ENCODE results near the gene SGSM2. TPM values are rescaled to one million over a fixed set of nuclear protein-coding genes. Genes with fewer than 3 reads are reported as not detected.

The SGSM2 gene
- total and polyA plus RNA-seq, 2 of the 8 experiments (the other 6 are each of a cell fraction or from before 2014, with no cell fraction given): 44.5 to 77.7 TPM

DNA sequence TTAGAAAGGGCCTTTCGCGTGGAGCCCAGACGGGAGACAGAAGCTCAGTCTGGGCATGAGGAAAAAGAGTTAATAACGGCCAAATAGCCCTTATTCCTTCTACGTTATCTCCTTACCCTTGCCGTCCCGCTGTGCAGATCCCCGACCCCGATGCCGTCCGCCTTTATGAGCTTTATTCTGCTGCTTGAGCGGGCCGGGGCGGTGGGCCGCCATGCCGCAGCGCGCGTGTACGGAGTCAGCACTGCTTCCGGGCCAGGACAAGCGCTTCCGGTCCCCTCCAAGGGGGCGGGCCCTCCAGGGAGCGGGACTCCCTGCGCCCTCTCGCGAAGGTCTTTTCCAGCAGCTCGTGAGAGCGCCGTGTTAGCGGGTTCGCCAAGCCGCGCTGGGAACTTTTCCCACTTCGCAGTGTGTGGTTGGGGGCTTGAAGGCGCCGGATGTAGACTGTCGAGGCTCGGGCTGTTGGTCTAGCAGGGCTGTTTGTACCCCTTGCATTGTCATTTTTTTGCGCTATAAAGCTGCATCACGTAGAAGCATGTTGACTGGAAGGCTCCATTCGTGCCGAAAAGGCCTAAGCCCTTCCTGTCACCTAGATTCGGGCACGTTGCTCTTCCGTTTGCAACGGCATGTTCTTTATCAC lies 968 bp upstream of the SGSM2 start, which contains the start of gene TSR1:
TSS of gene TSR1 (minus strand) at position 243 of the 637 bp plus-strand sequence. CDS start at position 213, 30 bp downstream.
- peak; percentile 67 to 91 for DNase-seq (ENCODE audit: low read depth in 1 of 2, low spot score in 2 of 2)
- peaks cover 5% of the 10 kb centered on the region for H3K79me1 ChIP-seq (ENCODE audit: low read depth, low read length)
- H3K56ac ChIP-seq (replicated peaks; ENCODE audit: insufficient read length, low read depth, low read length): peak within 1 kb of the TSS; percentile 48
- H4K20me1 ChIP-seq (replicated peaks in 1 of 2; ENCODE audit: control insufficient read depth in 1 of 2, insufficient read depth in 2 of 2, low read length in 2 of 2): peaks cover 0 to 4% of the 10 kb centered on the region in 2 experiments
- H2BK12ac ChIP-seq (ENCODE audit: low read depth, low read length): 0 out of 2 replicates have a peak within 1 kb of the TSS, but pooled peaks have one; percentile 69
- peaks cover 33 to 41% (median 37%) of the 10 kb centered on the region in 4 experiments for H3K36me3 ChIP-seq (ENCODE audit: control insufficient read depth in 2 of 4, insufficient read depth in 4 of 4, low read length in 3 of 4)
- 3% methylated on average over 48 of the region's 48 CpGs; no CpG with 5 or more reads in 1 of the 2 experiments for WGBS, 2 experiments (ENCODE audit: extremely low coverage in 1 of 2, insufficient coverage in 1 of 2, insufficient read length in 1 of 2, insufficient replicate concordance in 2 of 2, low coverage in 1 of 2, low lambda C conversion rate in 2 of 2, missing lambda C conversion rate in 1 of 2)
- no peak within 1 kb of the TSS for H2AK5ac ChIP-seq (ENCODE audit: low read depth, low read length)
- peak within 1 kb of the TSS; percentile 85 to 99 for H3K4me2 ChIP-seq (ENCODE audit: insufficient read depth in 1 of 2, low read depth in 2 of 2, low read length in 2 of 2)
- H2BK5ac ChIP-seq (ENCODE audit: low read depth, low read length): peak within 1 kb of the TSS; percentile 84
- H3K27me3 ChIP-seq (replicated peaks in 1 of 4; ENCODE audit: control insufficient read depth in 3 of 4, extremely low read depth in 1 of 4, insufficient read depth in 3 of 4, low read length in 3 of 4): no peaks in the 10 kb centered on the region
- H3K9ac ChIP-seq (replicated peaks in 1 of 4; ENCODE audit: extremely low read depth in 1 of 4, low read depth in 3 of 4, low read length in 3 of 4): peak within 1 kb of the TSS; percentile 77 to 98 (median 88)
- peak within 1 kb of the TSS; percentile 27; the same call in 1 of the 2 replicates for H2AFZ ChIP-seq (ENCODE audit: low read length)
- peak within 1 kb of the TSS; percentile 65 for H3K4ac ChIP-seq (replicated peaks; ENCODE audit: insufficient read length, low read depth, low read length)
- H3K27ac ChIP-seq (ENCODE audit: low read depth, low read length): peak within 1 kb of the TSS; percentile 72
- H3K4me1 ChIP-seq (replicated peaks in 1 of 4; ENCODE audit: control insufficient read depth in 3 of 4, insufficient read depth in 4 of 4, low read length in 3 of 4): peaks cover 3 to 30% (median 13%) of the 10 kb centered on the region in 4 experiments; a peak in 6 of 7 replicates
- peak within 1 kb of the TSS; percentile 82 for H4K5ac ChIP-seq (ENCODE audit: insufficient read length, low read depth, low read length)
- peak within 1 kb of the TSS; percentile 75 for H4K91ac ChIP-seq (replicated peaks; ENCODE audit: insufficient read length, low read length)
- no peak within 1 kb of the TSS for H3K14ac ChIP-seq (ENCODE audit: insufficient read length)
- H2BK20ac ChIP-seq (ENCODE audit: low read length): no peak within 1 kb of the TSS
- H2BK15ac ChIP-seq (ENCODE audit: low read length): 0 out of 2 replicates have a peak within 1 kb of the TSS, but pooled peaks have one; percentile 55
- peaks cover 0 to 51% of the 10 kb centered on the region in 2 experiments; a peak in 2 of 4 replicates for H3K79me2 ChIP-seq (ENCODE audit: control insufficient read depth in 1 of 2, insufficient read depth in 2 of 2, low read length in 2 of 2)
- H3K23me2 ChIP-seq (ENCODE audit: low read depth, low read length): peaks cover 20% of the 10 kb centered on the region
- H3K18ac ChIP-seq (ENCODE audit: extremely low read depth, low read length): peak within 1 kb of the TSS; percentile 95
- peak within 1 kb of the TSS; percentile 92 to 96 (median 94) for H3K4me3 ChIP-seq (ENCODE audit: extremely low read depth in 1 of 4, insufficient read depth in 2 of 4, low read depth in 3 of 4, low read length in 4 of 4)
- FAIRE-seq: no peak
- no peaks in the 10 kb centered on the region for H3K9me3 ChIP-seq (ENCODE audit: insufficient read depth in 2 of 2, low read depth in 1 of 2, low read length in 1 of 2)
- POLR2A ChIA-PET (ENCODE audit: partially characterized antibody): interaction anchor here (0.6 to 11.4 kb wide), 28 partner anchors 8 to 375 kb away, joined by 3 to 230 read pairs (median 5); partner anchors contain the start of genes SMG6 and SRR
- CTCF ChIA-PET (ENCODE audit: partially characterized antibody): interaction anchor here (1.0 to 8.2 kb wide), 7 partner anchors 11 to 80 kb away, joined by 3 to 69 read pairs (median 6); no protein-coding TSS in a partner anchor
- peak within 1 kb of the TSS; percentile 93 for H4K8ac ChIP-seq (ENCODE audit: extremely low read depth, insufficient read depth, low read length)
- H2BK120ac ChIP-seq (replicated peaks; ENCODE audit: low read depth, low read length): no peak within 1 kb of the TSS
- peak within 1 kb of the TSS; percentile 71 for H3K23ac ChIP-seq (ENCODE audit: insufficient read length)
- TF ChIP-seq SP1 (IDR thresholded peaks at IDR 0.05; ENCODE audit: low read depth, low read length) (0 out of 2 replicates have a peak, but pooled peaks have one; percentile 24), GABPA (IDR thresholded peaks at IDR 0.05; ENCODE audit: borderline replicate concordance, insufficient read depth, low read length) (peak; percentile 94), FOSL1 (IDR thresholded peaks at IDR 0.05; ENCODE audit: insufficient read depth, low read depth, low read length) (no peak), POLR2AphosphoS5 (IDR thresholded peaks at IDR 0.05; ENCODE audit: low read depth, low read length) (peak; percentile 92), YY1 (IDR thresholded peaks at IDR 0.05; ENCODE audit: low read depth, low read length) (peak; percentile 95), SAP30 (IDR thresholded peaks at IDR 0.05; ENCODE audit: insufficient read depth, insufficient replicate concordance, low read length) (peak; percentile 73), SIN3A (conservative IDR thresholded peaks at IDR 0.05 in 1 of 2, IDR thresholded peaks at IDR 0.05 in 1 of 2; ENCODE audit: low read depth in 1 of 2, low read length in 2 of 2) (peak; percentile 72 to 73; a peak in 1 of 4 replicates), HDAC2 (IDR thresholded peaks at IDR 0.05; ENCODE audit: borderline replicate concordance in 1 of 2, low read depth in 2 of 2, low read length in 2 of 2) (peak; percentile 17 to 92; a peak in 1 of 4 replicates), RBBP5 (IDR thresholded peaks at IDR 0.05; ENCODE audit: borderline replicate concordance, low read depth, low read length) (peak; percentile 89; the same call in 1 of the 2 replicates), CHD2 (IDR thresholded peaks at IDR 0.05; ENCODE audit: low read length) (peak; percentile 89), CREB1 (IDR thresholded peaks at IDR 0.05) (peak; percentile 84)

Data from H1 (cell line).